ENCODE measurements around the gene ALS2.

DNA sequence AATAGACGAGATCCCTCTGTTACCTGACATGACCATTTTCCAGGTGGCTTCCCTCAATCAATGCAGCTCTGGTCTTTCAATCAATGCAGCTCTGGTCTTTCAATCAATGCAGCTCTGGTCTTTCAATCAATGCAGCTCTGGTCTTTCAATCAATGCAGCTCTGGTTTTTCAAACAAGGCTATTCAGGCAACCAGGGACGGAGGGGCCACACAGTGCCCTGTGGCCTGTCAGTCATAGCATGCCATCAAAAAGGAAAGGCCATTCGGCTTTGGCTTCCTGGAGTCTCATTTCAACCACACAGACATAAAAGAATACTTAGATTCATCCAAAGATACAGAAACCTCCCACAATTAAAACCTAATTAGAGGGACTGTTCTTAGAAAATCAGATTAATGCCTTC lies 95.6 kb downstream of the ALS2 start:
- TF ChIP-seq, protein P1, sequence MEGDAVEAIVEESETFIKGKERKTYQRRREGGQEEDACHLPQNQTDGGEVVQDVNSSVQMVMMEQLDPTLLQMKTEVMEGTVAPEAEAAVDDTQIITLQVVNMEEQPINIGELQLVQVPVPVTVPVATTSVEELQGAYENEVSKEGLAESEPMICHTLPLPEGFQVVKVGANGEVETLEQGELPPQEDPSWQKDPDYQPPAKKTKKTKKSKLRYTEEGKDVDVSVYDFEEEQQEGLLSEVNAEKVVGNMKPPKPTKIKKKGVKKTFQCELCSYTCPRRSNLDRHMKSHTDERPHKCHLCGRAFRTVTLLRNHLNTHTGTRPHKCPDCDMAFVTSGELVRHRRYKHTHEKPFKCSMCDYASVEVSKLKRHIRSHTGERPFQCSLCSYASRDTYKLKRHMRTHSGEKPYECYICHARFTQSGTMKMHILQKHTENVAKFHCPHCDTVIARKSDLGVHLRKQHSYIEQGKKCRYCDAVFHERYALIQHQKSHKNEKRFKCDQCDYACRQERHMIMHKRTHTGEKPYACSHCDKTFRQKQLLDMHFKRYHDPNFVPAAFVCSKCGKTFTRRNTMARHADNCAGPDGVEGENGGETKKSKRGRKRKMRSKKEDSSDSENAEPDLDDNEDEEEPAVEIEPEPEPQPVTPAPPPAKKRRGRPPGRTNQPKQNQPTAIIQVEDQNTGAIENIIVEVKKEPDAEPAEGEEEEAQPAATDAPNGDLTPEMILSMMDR (IDR thresholded peaks at IDR 0.05) = no peak
- no peak for TF ChIP-seq POLR2A (IDR thresholded peaks at IDR 0.05)

Data from suprapubic skin (tissue), 3 donors.